ENCODE results near the gene RASAL2.

- TF ChIP-seq POLR2A (IDR thresholded peaks at IDR 0.05) (no peak), CTCF (IDR thresholded peaks at IDR 0.05) (peak in 1 of 6 experiments; percentile 8)
Observed at GRCh38 chr1:178284058-178284457, 190.2 kb downstream of the RASAL2 start.

Data from adrenal gland (tissue), 5 donors.